Endodermal cell (in vitro differentiated cells): Measurements from ENCODE around the gene MID1. TPM values are rescaled to one million over a fixed set of nuclear protein-coding genes. Genes with fewer than 3 reads are reported as not detected.
"Not testable (repeated sequence)": the region's sequence is repeated elsewhere in the genome, so short reads cannot be mapped to it uniquely, and the experiment has no call there.

Source experiments
- DNase-seq: peaks from one replicate; pipeline ENCODE4 v3.0.0-alpha.2; 2017
- H3K27ac ChIP-seq: 2 replicates; pipeline ENCODE4 v1.5.1; 2013; ENCODE audit warnings: mild to moderate bottlenecking, low read depth, low read length, moderate library complexity
- H3K27me3 ChIP-seq: 2 replicates; pipeline ENCODE4 v1.6.1; 2013; ENCODE audit warnings: mild to moderate bottlenecking, low read length, moderate library complexity; ENCODE audit not compliant: insufficient read depth, control insufficient read depth, poor library complexity, severe bottlenecking
- H3K36me3 ChIP-seq: 2 replicates; pipeline ENCODE4 v1.7.0; 2013; ENCODE audit warnings: mild to moderate bottlenecking, low read length, moderate library complexity; ENCODE audit not compliant: control insufficient read depth, insufficient read depth
- H3K4me1 ChIP-seq: one replicate; pipeline ENCODE4 v1.7.0; 2013; ENCODE audit warnings: low read length; ENCODE audit not compliant: control insufficient read depth, insufficient read depth
- H3K4me3 ChIP-seq: 2 replicates; pipeline ENCODE4 v1.5.1; 2013; ENCODE audit warnings: mild to moderate bottlenecking, low read length, moderate library complexity
- H3K9ac ChIP-seq: 2 replicates; pipeline ENCODE4 v1.6.1; 2013; ENCODE audit warnings: mild to moderate bottlenecking, low read length, moderate library complexity; ENCODE audit not compliant: poor library complexity, severe bottlenecking; ENCODE audit errors: extremely low read depth
- H3K9me3 ChIP-seq: 2 replicates; pipeline ENCODE4 v1.6.1; 2013; ENCODE audit warnings: mild to moderate bottlenecking, low read length, moderate library complexity; ENCODE audit not compliant: control insufficient read depth
- H3K27ac Mint-ChIP-seq: 2 replicates; pipeline ENCODE4 v1.8.0; 2020; ENCODE audit warnings: mixed read lengths
- H3K27me3 Mint-ChIP-seq: 2 replicates; pipeline ENCODE4 v1.8.0; 2021; ENCODE audit warnings: mild to moderate bottlenecking, mixed read lengths; ENCODE audit not compliant: insufficient read depth
- H3K36me3 Mint-ChIP-seq: 2 replicates; pipeline ENCODE4 v1.8.0; 2020; ENCODE audit warnings: low read depth, mixed read lengths
- H3K4me1 Mint-ChIP-seq: 2 replicates; pipeline ENCODE4 v1.8.0; 2020; ENCODE audit warnings: mixed read lengths
- H3K4me3 Mint-ChIP-seq: 2 replicates; pipeline ENCODE4 v1.8.0; 2020; ENCODE audit warnings: mild to moderate bottlenecking, moderate library complexity, mixed read lengths
- H3K9me3 Mint-ChIP-seq: 2 replicates; pipeline ENCODE4 v1.8.0; 2020; ENCODE audit warnings: mild to moderate bottlenecking, mixed read lengths
- WGBS, 2 experiments: methylation state at CpG; one replicate each; pipeline versions ENCODE4 v1.1.5 to v1.1.7; 2013; ENCODE audit warnings: missing lambda C conversion rate in 2 of 2, mixed read lengths in 1 of 2; ENCODE audit not compliant: insufficient coverage in 1 of 2, insufficient read length in 1 of 2; 5-methylcytosine and 5-hydroxymethylcytosine counted together
- total RNA-seq, 2 donors: library from RNA; stranded (reverse); fragmentation: NEBNext Ultra II Directional in 1 of 2; extraction: Animal tissue kit (Norgen Biotek cat#: 25700) in 1 of 2; gene quantifications; 2 replicates in 1 of 2; 3 replicates in 1 of 2; pipeline ENCODE4 v1.2.1, GENCODE V29; 2021
- TF ChIP-seq, protein P1 (sequence below): fragments of 200-600 bp; sonication (generic); conservative IDR thresholded peaks from 2 replicates; pipeline ENCODE4 v1.5.0; 2021; ENCODE audit warnings: antibody characterized with exemption, mild to moderate bottlenecking

MID1 gene
- total RNA-seq, 2 donors from 2014 or later = 23.5 to 24.9 TPM

DNA sequence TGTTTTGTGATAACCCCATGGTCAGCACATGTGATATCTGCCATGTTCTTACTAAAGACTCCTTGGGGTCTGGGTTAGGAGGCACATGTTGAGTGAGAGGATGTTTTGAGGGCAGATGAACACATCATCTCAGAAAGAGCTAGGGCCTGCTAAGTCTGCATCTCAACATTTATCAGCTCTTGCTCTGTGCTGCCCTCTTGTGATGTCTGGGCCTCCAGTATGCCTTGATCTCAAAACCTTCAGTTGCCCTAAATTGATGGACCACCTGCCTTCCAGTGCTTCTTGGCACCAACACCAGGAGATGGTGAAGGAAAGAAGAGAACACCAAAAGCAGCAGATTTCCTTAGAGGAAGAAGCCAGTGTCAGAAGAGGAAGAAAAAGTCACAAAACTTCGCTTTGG is 22.5 kb downstream of the MID1 start:
- DNase-seq = peak; percentile 71

GRCh38 chrX:10591363-10592335 is 28.7 kb downstream of the MID1 start:
- H3K27ac Mint-ChIP-seq = no peak overlapping the region
- H3K4me3 Mint-ChIP-seq = no peak overlapping the region
- H3K36me3 ChIP-seq = no peaks in the 10 kb centered on the region
- H3K36me3 Mint-ChIP-seq = peaks cover 13% of the 10 kb centered on the region
- no peaks in the 10 kb centered on the region for H3K27me3 ChIP-seq
- 65 to 78% methylated on average over 2 to 7 of the region's 11 CpGs for WGBS, 2 experiments
- no peak for DNase-seq
- no peak overlapping the region for H3K9ac ChIP-seq
- H3K4me3 ChIP-seq = no peak overlapping the region
- H3K9me3 Mint-ChIP-seq = peaks cover 36% of the 10 kb centered on the region
- peaks cover 13% of the 10 kb centered on the region for H3K4me1 Mint-ChIP-seq
- no peak overlapping the region for H3K27ac ChIP-seq
- H3K27me3 Mint-ChIP-seq = no peaks in the 10 kb centered on the region
- H3K9me3 ChIP-seq = no peaks in the 10 kb centered on the region
- H3K4me1 ChIP-seq = no peaks in the 10 kb centered on the region
- TF ChIP-seq, protein P1, sequence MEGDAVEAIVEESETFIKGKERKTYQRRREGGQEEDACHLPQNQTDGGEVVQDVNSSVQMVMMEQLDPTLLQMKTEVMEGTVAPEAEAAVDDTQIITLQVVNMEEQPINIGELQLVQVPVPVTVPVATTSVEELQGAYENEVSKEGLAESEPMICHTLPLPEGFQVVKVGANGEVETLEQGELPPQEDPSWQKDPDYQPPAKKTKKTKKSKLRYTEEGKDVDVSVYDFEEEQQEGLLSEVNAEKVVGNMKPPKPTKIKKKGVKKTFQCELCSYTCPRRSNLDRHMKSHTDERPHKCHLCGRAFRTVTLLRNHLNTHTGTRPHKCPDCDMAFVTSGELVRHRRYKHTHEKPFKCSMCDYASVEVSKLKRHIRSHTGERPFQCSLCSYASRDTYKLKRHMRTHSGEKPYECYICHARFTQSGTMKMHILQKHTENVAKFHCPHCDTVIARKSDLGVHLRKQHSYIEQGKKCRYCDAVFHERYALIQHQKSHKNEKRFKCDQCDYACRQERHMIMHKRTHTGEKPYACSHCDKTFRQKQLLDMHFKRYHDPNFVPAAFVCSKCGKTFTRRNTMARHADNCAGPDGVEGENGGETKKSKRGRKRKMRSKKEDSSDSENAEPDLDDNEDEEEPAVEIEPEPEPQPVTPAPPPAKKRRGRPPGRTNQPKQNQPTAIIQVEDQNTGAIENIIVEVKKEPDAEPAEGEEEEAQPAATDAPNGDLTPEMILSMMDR = no peak

More for the DNA sequence above, 22.5 kb downstream of the MID1 start:
- H3K9me3 Mint-ChIP-seq = peaks cover 16% of the 10 kb centered on the region
- H3K4me3 Mint-ChIP-seq = no peak overlapping the region
- H3K27me3 Mint-ChIP-seq = no peaks in the 10 kb centered on the region
- peaks cover 2% of the 10 kb centered on the region for H3K4me1 Mint-ChIP-seq
- no peak overlapping the region for H3K4me3 ChIP-seq
- no peaks in the 10 kb centered on the region for H3K27me3 ChIP-seq
- no peaks in the 10 kb centered on the region for H3K4me1 ChIP-seq
- WGBS, 2 experiments = 92% methylated on average over 1 of the region's 1 CpG; no CpG with 5 or more reads in 1 of the 2 experiments
- no peak overlapping the region for H3K9ac ChIP-seq
- no peaks in the 10 kb centered on the region for H3K9me3 ChIP-seq
- H3K27ac Mint-ChIP-seq = no peak overlapping the region
- no peak overlapping the region for H3K27ac ChIP-seq
- H3K36me3 ChIP-seq = no peaks in the 10 kb centered on the region
- H3K36me3 Mint-ChIP-seq = no peaks in the 10 kb centered on the region
- TF ChIP-seq, protein P1 = peak; percentile 69

- peaks cover 13% of the 10 kb centered on the region for H3K4me1 Mint-ChIP-seq
- not testable (repeated sequence) for H3K27me3 ChIP-seq, H3K4me1 ChIP-seq, H3K36me3 ChIP-seq, H3K27me3 Mint-ChIP-seq, H3K4me3 ChIP-seq, H3K9ac ChIP-seq, H3K27ac ChIP-seq, H3K9me3 ChIP-seq, DNase-seq, H3K4me3 Mint-ChIP-seq
- peaks cover 50% of the 10 kb centered on the region for H3K9me3 Mint-ChIP-seq
- peak overlapping the region; percentile 92 for H3K27ac Mint-ChIP-seq
- 88% methylated on average over 7 of the region's 10 CpGs; no CpG with 5 or more reads in 1 of the 2 experiments for WGBS, 2 experiments
- H3K36me3 Mint-ChIP-seq = peaks cover 28% of the 10 kb centered on the region
Measured at GRCh38 chrX:10589787-10590186, 30.6 kb downstream of the MID1 start.
